Activated T-helper 2 cell treated with anti-CD3 and anti-CD28 coated beads, Interferon-gamma antibody, Interleukin-2, Interleukin-4, amounts not matched to agents 10 μg/mL and 5 μg/mL and 100 μg/mL, durations not matched to agents 14 hours and 24 hours and 36 hours (primary cell): ENCODE measurements around the gene ERG. TPM values are rescaled to one million over a fixed set of nuclear protein-coding genes. Genes with fewer than 3 reads are reported as not detected.

ENCODE experiments used
- DNase-seq: peaks from one replicate; pipeline ENCODE4 v3.0.0; 2021; ENCODE audit warnings: low spot score
- H3K27ac Mint-ChIP-seq: one replicate; pipeline ENCODE4 v1.8.0; 2021; ENCODE audit warnings: mixed read lengths
- H3K27me3 Mint-ChIP-seq: one replicate; pipeline ENCODE4 v1.8.0; 2021; ENCODE audit warnings: low read depth, mixed read lengths
- H3K36me3 Mint-ChIP-seq: one replicate; pipeline ENCODE4 v1.8.0; 2021; ENCODE audit warnings: low read depth, mixed read lengths
- H3K4me1 Mint-ChIP-seq: one replicate; pipeline ENCODE4 v1.8.0; 2021; ENCODE audit warnings: low read depth, mixed read lengths
- H3K4me3 Mint-ChIP-seq: one replicate; pipeline ENCODE4 v1.8.0; 2021; ENCODE audit warnings: low read depth, mild to moderate bottlenecking, moderate library complexity, mixed read lengths
- H3K9me3 Mint-ChIP-seq: one replicate; pipeline ENCODE4 v1.8.0; 2021; ENCODE audit warnings: mixed read lengths
- intact Hi-C: fragments of 100-400 bp; cut with micrococcal nuclease; formaldehyde crosslinking; loops from one replicate; pipeline ENCODE4 v1.15.1; 2023
- total RNA-seq: library from RNA; stranded (reverse); gene quantifications from 2 replicates; pipeline ENCODE4 v1.2.3, GENCODE V29; 2022

Gene ERG
- total RNA-seq, 1 donor from 2014 or later = 0.46 TPM

DNA sequence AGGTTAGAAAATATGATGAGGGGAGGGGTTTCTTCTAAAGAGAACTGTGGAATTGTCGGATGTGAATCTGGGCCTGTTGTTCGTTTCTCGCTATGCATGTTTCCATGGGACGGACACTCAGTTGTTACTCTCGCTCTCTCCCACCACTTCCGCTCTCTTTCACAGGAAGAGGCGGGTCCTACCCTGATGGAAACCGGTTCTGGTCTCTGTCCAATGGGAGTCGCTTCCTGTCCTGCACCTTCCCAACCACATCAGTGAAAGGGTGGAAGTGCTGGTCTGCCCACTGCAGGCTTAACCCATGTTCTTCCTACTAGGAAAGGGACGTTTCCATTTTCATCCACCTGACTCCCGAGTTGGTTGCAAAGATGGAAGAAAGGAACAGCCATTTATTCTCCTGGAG, 122.0 kb downstream of the ERG start:
- Mint-ChIP-seq H3K27ac (no peak overlapping the region), H3K4me3 (no peak overlapping the region), H3K9me3 (no peaks in the 10 kb centered on the region), H3K36me3 (no peaks in the 10 kb centered on the region), H3K27me3 (peaks cover 21% of the 10 kb centered on the region), H3K4me1 (peaks cover 5% of the 10 kb centered on the region)
- intact Hi-C loops = no loop called here
- DNase-seq = no peak

DNA sequence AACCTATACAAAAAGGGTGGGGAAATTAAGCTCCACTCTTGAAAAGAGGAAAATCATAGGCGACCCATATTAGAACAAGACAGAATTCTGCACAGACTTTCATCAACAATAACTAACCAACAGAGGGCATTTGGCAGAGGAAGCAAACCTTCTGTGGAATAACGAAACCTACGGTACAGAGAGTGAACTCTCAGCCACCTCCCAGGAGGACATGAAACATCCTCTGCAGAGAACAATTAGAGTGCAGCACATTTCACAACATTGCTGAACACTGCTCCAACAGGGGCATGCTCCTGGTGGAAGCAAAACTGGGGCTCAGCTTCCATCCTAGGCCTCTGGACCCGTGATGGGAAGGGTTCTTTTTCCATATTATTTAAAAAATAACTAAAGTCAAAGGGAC, 130.6 kb downstream of the ERG start:
- Mint-ChIP-seq H3K9me3 (no peaks in the 10 kb centered on the region), H3K27ac (no peak overlapping the region), H3K36me3 (no peaks in the 10 kb centered on the region), H3K27me3 (peaks cover 6% of the 10 kb centered on the region), H3K4me1 (no peaks in the 10 kb centered on the region), H3K4me3 (no peak overlapping the region)
- intact Hi-C loops = no loop called here
- DNase-seq = no peak

DNA sequence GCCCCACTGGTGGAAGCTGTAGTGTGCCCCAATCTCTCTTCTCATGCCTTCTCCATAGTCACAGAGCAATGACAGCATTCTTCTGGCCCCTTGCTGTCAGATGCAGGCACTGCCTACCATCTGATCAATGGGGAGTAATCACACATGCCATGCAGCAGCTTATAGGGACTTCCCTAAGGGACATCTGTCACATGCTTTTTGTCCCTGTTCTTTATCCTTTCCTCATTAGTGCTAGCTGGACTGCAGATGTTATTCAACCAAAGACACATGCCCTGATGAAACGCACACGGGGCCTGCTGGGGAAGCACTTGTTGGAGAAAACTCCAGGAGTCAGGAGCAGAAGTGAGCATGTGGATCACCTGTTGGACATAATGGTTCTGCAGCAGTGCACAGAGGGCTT, 132.8 kb downstream of the ERG start:
- intact Hi-C loops = no loop called here
- H3K27ac Mint-ChIP-seq = no peak overlapping the region
- no peaks in the 10 kb centered on the region for H3K9me3 Mint-ChIP-seq
- H3K27me3 Mint-ChIP-seq = peaks cover 11% of the 10 kb centered on the region
- no peaks in the 10 kb centered on the region for H3K36me3 Mint-ChIP-seq
- no peaks in the 10 kb centered on the region for H3K4me1 Mint-ChIP-seq
- H3K4me3 Mint-ChIP-seq = no peak overlapping the region
- DNase-seq = no peak

DNA sequence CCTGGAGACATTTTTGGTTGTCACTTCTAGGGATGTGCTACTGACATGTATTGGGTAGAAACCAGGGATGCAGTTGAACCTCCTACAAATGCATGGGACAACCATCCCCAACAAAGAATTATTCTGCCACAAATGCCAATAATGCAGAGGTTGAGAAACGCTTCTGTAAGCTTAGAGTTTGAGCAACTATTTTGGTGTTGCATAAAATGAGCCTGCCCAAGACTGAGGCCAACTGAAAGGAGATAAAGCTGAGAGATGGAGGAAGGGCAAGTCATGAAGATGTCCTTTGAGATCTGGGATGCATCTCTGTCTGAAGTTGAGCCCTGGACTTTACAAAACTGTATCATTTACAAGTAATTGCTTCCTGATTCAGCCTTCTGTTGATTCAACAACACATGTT, 134.6 kb downstream of the ERG start:
- Mint-ChIP-seq H3K27me3 (peaks cover 6% of the 10 kb centered on the region), H3K9me3 (no peaks in the 10 kb centered on the region), H3K4me3 (no peak overlapping the region), H3K27ac (no peak overlapping the region), H3K36me3 (no peaks in the 10 kb centered on the region), H3K4me1 (no peaks in the 10 kb centered on the region)
- intact Hi-C loops = no loop called here
- no peak for DNase-seq

DNA sequence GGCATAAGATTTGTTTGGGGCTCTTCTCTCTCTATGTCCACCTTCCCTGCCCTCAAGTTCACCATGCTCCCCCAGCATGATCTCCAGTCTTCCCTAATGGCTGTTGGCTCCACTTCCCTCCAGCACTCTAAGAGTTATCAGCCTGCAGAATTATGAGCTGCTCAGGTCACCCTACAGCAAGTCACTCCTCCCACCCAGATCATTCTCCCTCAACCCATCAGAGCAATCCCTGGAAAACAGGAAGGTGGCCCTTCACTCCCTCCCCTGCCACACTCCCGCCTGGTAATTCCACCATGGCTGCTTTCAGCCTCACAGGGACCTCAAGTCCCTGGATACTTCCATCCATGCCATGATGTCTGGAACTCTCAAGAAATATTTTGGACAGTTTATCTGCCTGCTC, 137.0 kb downstream of the ERG start:
- H3K36me3 Mint-ChIP-seq = no peaks in the 10 kb centered on the region
- no peaks in the 10 kb centered on the region for H3K4me1 Mint-ChIP-seq
- no peak overlapping the region for H3K27ac Mint-ChIP-seq
- H3K27me3 Mint-ChIP-seq = peaks cover 6% of the 10 kb centered on the region
- intact Hi-C loops = no loop called here
- H3K4me3 Mint-ChIP-seq = no peak overlapping the region
- no peak for DNase-seq
- H3K9me3 Mint-ChIP-seq = no peaks in the 10 kb centered on the region

DNA sequence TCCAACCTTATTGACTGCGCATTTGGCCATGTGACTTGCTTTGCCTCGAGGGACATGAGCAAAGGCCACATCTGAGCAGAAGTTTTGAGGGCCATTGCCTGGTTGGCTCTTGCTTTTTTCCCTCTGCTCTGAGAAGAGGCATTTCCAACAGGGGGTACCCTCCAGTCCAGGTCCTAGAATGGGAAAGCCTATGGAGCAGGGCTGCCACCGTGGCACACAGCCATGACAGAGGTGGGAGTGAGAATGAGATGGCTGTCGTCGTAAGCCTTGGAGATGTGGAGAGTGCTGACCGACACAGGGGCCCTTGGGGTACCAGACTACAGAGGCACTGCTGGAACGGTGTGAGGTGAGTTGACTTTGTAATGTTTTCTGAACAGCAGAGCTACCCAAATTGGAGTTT, 138.4 kb downstream of the ERG start:
- intact Hi-C loops = loop anchor here (10.0 kb wide), 1 partner anchor 645 kb away; no protein-coding TSS in a partner anchor
- H3K27me3 Mint-ChIP-seq = peaks cover 6% of the 10 kb centered on the region
- no peak for DNase-seq

DNA sequence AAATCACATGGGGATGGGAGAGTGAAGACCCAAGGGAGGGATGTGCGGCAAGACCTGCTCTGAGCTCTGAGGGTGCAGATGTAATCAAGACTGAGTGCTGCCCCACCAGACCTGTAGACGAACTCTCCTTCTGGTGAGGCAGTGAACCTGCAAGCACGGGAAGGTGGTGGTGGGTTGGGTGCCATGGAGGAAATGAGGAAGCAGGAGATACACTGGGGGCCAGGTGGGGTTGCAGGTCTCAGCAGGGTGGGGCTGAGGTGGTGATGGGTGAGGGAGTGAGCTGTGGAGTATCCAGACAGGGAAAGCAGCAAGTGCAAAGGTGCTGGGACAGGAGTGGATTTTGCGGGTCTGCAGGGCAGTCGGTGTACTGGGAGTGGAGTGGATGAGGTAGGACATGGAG, 139.2 kb downstream of the ERG start:
- Mint-ChIP-seq H3K4me3 (no peak overlapping the region), H3K4me1 (no peaks in the 10 kb centered on the region), H3K36me3 (no peaks in the 10 kb centered on the region), H3K27ac (no peak overlapping the region), H3K9me3 (no peaks in the 10 kb centered on the region), H3K27me3 (peaks cover 8% of the 10 kb centered on the region)
- intact Hi-C loops = loop anchor here (10.0 kb wide), 1 partner anchor 644 kb away; no protein-coding TSS in a partner anchor
- DNase-seq = no peak

More for the DNA sequence above, 138.4 kb downstream of the ERG start:
- H3K9me3 Mint-ChIP-seq = no peaks in the 10 kb centered on the region
- H3K27ac Mint-ChIP-seq = no peak overlapping the region
- no peaks in the 10 kb centered on the region for H3K4me1 Mint-ChIP-seq
- no peak overlapping the region for H3K4me3 Mint-ChIP-seq
- no peaks in the 10 kb centered on the region for H3K36me3 Mint-ChIP-seq

DNA sequence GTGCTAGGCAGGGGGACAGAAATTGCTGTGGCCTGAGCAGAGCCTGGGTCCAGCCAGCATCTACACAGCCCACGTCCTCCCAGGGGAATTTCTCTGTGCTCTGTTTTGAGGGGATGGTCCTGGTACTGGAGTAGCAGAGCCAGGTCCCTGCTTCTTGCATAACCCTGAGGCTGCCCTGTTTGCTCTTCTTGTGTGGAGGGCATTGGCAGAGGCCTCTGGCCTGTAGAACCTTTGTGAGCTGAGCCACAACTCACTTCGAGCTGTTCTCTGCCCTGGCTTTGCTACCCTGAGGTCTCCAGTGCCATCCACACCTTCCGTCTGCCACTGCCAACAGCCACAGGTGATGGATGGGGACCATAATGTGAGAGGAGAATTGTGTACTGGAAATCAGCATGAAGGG, 139.6 kb downstream of the ERG start:
- intact Hi-C loops = loop anchor here (10.0 kb wide), 1 partner anchor 644 kb away; no protein-coding TSS in a partner anchor
- H3K4me1 Mint-ChIP-seq = no peaks in the 10 kb centered on the region
- H3K36me3 Mint-ChIP-seq = no peaks in the 10 kb centered on the region
- H3K9me3 Mint-ChIP-seq = no peaks in the 10 kb centered on the region
- H3K4me3 Mint-ChIP-seq = no peak overlapping the region
- no peak for DNase-seq
- no peak overlapping the region for H3K27ac Mint-ChIP-seq
- H3K27me3 Mint-ChIP-seq = peaks cover 8% of the 10 kb centered on the region

DNA sequence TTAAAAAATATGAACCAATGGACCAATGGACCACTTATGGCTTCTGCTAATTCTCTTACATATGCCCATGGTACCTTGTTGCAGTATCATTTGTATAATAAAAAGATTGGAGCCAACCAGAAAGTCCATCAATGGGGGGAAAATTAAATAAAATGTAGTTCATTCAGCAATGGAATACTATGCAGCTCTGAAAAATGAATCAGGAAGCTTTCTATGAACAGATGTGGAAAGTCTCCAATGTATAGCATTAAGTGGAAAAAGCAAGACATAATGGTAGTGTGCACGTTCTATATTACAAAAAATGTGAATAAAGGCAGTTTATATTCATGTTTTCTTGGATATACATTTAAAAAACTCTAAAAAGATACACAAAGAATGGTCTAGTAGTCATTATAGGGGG, 140.2 kb downstream of the ERG start:
- Mint-ChIP-seq H3K27ac (no peak overlapping the region), H3K9me3 (no peaks in the 10 kb centered on the region), H3K36me3 (no peaks in the 10 kb centered on the region), H3K4me1 (no peaks in the 10 kb centered on the region), H3K27me3 (peaks cover 8% of the 10 kb centered on the region), H3K4me3 (no peak overlapping the region)
- intact Hi-C loops = loop anchor here (10.0 kb wide), 1 partner anchor 643 kb away; no protein-coding TSS in a partner anchor
- DNase-seq = no peak

DNA sequence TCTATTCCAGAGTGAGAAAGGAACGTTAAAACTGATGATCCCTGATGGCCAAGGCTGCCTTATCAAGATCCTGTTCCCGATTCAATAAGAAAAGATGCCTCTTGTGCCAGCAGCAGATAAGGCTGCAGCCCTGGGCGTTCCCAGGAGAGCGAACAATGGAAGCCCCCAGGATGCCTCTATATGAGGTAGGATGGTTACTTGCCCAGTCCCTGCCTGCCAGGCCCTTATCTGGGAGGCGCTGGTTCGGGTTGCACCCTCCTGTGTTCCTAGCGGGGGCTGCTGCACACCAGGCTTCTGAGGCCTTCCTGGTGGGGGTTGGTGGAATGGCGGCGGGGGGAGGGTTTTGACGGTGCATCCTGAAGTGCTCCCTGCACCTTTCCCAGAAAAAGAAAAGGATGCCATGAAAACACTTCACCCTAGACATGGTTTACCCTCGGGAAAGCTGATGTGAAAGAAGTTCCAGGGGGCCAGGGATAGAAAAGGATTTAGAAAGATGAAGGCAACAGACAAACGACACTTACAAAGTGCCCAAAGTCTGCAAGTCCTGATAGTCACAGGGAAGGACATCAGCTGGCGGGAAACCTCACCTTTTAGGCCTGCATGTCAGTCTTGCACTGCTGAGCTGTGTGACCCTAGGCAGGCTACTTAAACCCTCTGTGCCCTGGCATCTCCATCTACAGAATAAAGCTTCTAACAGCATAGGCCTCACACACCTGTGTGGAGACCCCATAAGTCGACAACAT, 141.2 kb downstream of the ERG start:
- no peaks in the 10 kb centered on the region for H3K36me3 Mint-ChIP-seq
- peaks cover 8% of the 10 kb centered on the region for H3K27me3 Mint-ChIP-seq
- no peak overlapping the region for H3K27ac Mint-ChIP-seq
- H3K9me3 Mint-ChIP-seq = no peaks in the 10 kb centered on the region
- H3K4me3 Mint-ChIP-seq = no peak overlapping the region
- DNase-seq = no peak
- intact Hi-C loops = loop anchor here (1.0 to 10.0 kb wide), 3 partner anchors 138 to 642 kb away; no protein-coding TSS in a partner anchor
- peaks cover under 1% of the 10 kb centered on the region for H3K4me1 Mint-ChIP-seq

DNA sequence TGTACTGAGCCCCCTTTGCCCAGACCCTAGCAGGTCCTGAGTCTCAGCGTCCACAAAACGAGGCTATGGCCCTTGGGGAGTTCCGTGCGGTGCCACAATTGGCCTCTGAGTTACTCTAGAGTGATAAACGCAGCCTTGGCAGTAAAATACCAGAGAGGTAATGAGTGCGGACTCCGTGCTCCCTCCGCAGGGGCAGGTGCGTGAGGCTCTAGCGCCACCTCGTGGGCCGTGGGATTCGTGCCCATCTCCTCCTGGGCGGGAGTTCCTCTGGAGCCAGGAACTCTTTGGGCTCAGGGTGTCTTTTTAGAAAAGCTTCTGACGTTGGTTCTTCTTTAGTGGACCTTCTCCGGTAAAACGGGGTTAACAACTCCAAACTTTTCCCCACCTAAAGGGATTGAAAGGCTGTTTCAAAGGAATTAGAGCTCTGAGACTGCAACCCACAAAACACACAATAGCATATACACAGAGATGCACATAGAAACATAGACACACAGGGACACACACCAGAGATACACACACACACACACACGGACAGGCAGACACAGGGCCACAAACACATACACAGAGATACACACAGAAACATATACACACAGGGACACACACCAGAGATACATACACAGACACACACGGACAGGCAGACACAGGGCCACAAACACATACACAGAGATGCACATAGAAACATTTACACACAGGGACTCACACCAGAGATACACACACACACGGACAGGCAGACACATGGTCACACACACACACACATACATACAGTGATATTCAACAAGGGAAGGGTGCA, 142.1 kb downstream of the ERG start:
- DNase-seq = peak; percentile 57
- H3K27ac Mint-ChIP-seq = no peak overlapping the region
- intact Hi-C loops = loop anchor here (1.0 to 10.0 kb wide), 3 partner anchors 137 to 641 kb away; no protein-coding TSS in a partner anchor
- H3K4me3 Mint-ChIP-seq = no peak overlapping the region
- H3K36me3 Mint-ChIP-seq = no peaks in the 10 kb centered on the region
- peaks cover 8% of the 10 kb centered on the region for H3K27me3 Mint-ChIP-seq
- H3K9me3 Mint-ChIP-seq = no peaks in the 10 kb centered on the region
- H3K4me1 Mint-ChIP-seq = peaks cover 9% of the 10 kb centered on the region

DNA sequence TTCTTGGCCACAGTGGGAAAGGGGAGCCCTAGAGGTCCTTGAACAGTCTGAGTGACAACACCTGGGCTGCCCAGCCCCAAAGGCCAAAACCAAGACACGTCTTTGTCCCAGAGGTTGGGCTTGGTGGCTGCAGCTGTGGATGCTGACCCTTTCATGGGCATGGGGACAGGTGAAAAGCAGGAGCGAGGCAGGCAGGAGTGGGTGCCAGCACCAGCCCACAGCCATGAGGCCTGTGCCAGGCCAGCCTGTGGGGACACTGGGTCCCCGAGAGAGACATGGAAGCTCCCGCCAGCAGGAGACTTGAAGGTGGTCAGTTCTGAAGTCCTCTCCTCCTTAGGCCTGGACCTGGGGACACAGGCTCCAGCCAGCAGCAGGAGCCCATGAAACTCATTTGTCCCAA, 142.9 kb downstream of the ERG start:
- Mint-ChIP-seq H3K9me3 (no peaks in the 10 kb centered on the region), H3K36me3 (no peaks in the 10 kb centered on the region), H3K27me3 (peaks cover 6% of the 10 kb centered on the region), H3K27ac (no peak overlapping the region), H3K4me3 (no peak overlapping the region), H3K4me1 (peaks cover 9% of the 10 kb centered on the region)
- intact Hi-C loops = loop anchor here (10.0 kb wide), 1 partner anchor 641 kb away; no protein-coding TSS in a partner anchor
- no peak for DNase-seq

DNA sequence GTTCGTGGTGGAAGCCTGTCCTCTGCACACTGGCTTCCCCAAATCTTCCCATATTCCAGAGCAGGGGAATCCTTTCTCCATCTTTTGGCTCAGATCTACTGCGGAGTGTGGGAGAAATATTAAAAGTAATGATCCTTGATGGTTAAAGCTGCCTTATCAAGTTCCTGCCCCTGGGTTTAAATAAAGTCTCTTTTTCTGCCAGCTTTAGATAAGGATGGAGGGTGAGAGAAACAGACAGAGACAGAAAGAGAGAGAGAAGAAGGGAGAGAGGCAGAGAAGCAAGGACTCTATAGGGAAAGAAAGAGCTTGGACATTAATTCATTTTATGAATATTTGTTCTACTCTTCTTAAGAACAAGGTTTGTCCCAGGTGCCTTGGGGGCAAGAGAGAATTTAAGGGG, 143.5 kb downstream of the ERG start:
- DNase-seq = no peak
- no peak overlapping the region for H3K4me3 Mint-ChIP-seq
- intact Hi-C loops = loop anchor here (5.0 to 10.0 kb wide), 2 partner anchors 182 to 640 kb away; no protein-coding TSS in a partner anchor
- no peak overlapping the region for H3K27ac Mint-ChIP-seq
- H3K27me3 Mint-ChIP-seq = peaks cover 6% of the 10 kb centered on the region
- no peaks in the 10 kb centered on the region for H3K9me3 Mint-ChIP-seq
- H3K36me3 Mint-ChIP-seq = no peaks in the 10 kb centered on the region
- H3K4me1 Mint-ChIP-seq = peaks cover 14% of the 10 kb centered on the region
